Sigmoid colon (tissue), 7 donors: ENCODE data around the gene KAZN. TPM values are rescaled to one million over a fixed set of nuclear protein-coding genes. Genes with fewer than 3 reads are reported as not detected.

Experiments used
- DNase-seq: peaks from one replicate; pipeline ENCODE4 v3.0.0-alpha.2; 2019
- H3K27ac ChIP-seq, 4 donors: fragments of 200-600 bp; sonication (generic); one replicate each; pipeline ENCODE4 v1.5.1; 2016 to 2019; ENCODE audit warnings: mild to moderate bottlenecking in 1 of 4
- H3K27me3 ChIP-seq, 3 donors: fragments of 200-600 bp; sonication (generic); one replicate each; pipeline ENCODE4 v1.5.1; 2019; ENCODE audit warnings: mild to moderate bottlenecking in 1 of 3
- H3K36me3 ChIP-seq, 4 donors: fragments of 200-600 bp; sonication (generic); one replicate each; pipeline ENCODE4 v1.5.1; 2016 to 2019
- H3K4me1 ChIP-seq, 4 donors: fragments of 200-600 bp; sonication (generic); one replicate each; pipeline ENCODE4 v1.5.1; 2017 to 2019
- H3K4me3 ChIP-seq, 4 donors: fragments of 200-600 bp; sonication (generic); one replicate each; pipeline ENCODE4 v1.5.1; 2017 to 2019; ENCODE audit warnings: mild to moderate bottlenecking in 2 of 4, moderate library complexity in 1 of 4
- H3K9me3 ChIP-seq, 4 donors: fragments of 200-600 bp in 3 of 4; sonication (generic) in 3 of 4; one replicate each; pipeline versions ENCODE4 v1.5.1 to v1.6.1; 2013 to 2019
- CTCF ChIP-seq, 4 experiments: fragments of 450-650 bp in 3 of 4; fragments of 200-600 bp in 1 of 4; IDR thresholded peaks; one replicate each; pipeline ENCODE4 v1.5.1; 2016 to 2019; ENCODE audit warnings: antibody characterized with exemption in 4 of 4, mild to moderate bottlenecking in 3 of 4, moderate library complexity in 2 of 4
- EP300 ChIP-seq, 4 donors: sonication (generic); formaldehyde crosslinking; IDR thresholded peaks; one replicate each; pipeline ENCODE4 v1.6.1; 2017; ENCODE audit warnings: antibody characterized with exemption in 4 of 4
- POLR2A ChIP-seq, 2 donors: fragments of 450-650 bp; IDR thresholded peaks; one replicate each; pipeline ENCODE4 v1.6.1; 2016; ENCODE audit warnings: antibody characterized with exemption in 2 of 2, mild to moderate bottlenecking in 2 of 2, moderate library complexity in 2 of 2
- POLR2AphosphoS5 ChIP-seq, 4 donors: sonication (generic); formaldehyde crosslinking; IDR thresholded peaks; one replicate each; pipeline ENCODE4 v1.6.1; 2017; ENCODE audit warnings: antibody characterized with exemption in 4 of 4
- WGBS, 2 donors: extraction: QIAGEN DNeasy Blood & Tissue Kit; methylation state at CpG; one replicate each; pipeline ENCODE4 v1.1.7; 2013; 5-methylcytosine and 5-hydroxymethylcytosine counted together
- intact Hi-C: fragments of 100-400 bp; cut with DNase I; formaldehyde crosslinking; loops from one replicate; pipeline ENCODE4 v1.15.1; 2023
- polyA plus RNA-seq, 3 donors: library from polyadenylated mRNA; stranded (reverse); fragments of 200-250 nt; gene quantifications; one replicate each; pipeline ENCODE4 v1.2.3, GENCODE V29; 2013
- total RNA-seq, 4 donors: library from RNA; depleted of rRNA; stranded (reverse); fragments of >200 nt; gene quantifications; one replicate each; pipeline ENCODE4 v1.1.0, GENCODE V29; 2016
- donor health status: healthy with polysubstance abuse.
- donor health status: Bipolar disorder and iron deficiency.
- donor health status: healthy.

Gene KAZN
- total and polyA plus RNA-seq, 7 donors = 2.5 to 11.4 (median 5.6) TPM

GRCh38 chr1:14848625-14849024 lies 250.1 kb downstream of the KAZN start:
- Histone ChIP-seq H3K27ac (no peak overlapping the region), H3K4me3 (no peak overlapping the region), H3K27me3 (peaks cover 0 to 6% (median 0%) of the 10 kb centered on the region in 3 donors), H3K4me1 (no peaks in the 10 kb centered on the region), H3K9me3 (no peaks in the 10 kb centered on the region), H3K36me3 (no peaks in the 10 kb centered on the region)
- TF ChIP-seq CTCF (IDR thresholded peaks at IDR 0.05) (no peak), POLR2AphosphoS5 (IDR thresholded peaks at IDR 0.05) (no peak), POLR2A (IDR thresholded peaks at IDR 0.05) (no peak)
- 83 to 88% methylated on average over 17 of the region's 17 CpGs for WGBS, 2 donors
- DNase-seq = no peak
- intact Hi-C loops = no loop called here

- Histone ChIP-seq H3K27ac (no peak overlapping the region), H3K27me3 (peaks cover 0 to 6% (median 0%) of the 10 kb centered on the region in 3 donors), H3K4me1 (no peaks in the 10 kb centered on the region), H3K4me3 (no peak overlapping the region), H3K9me3 (no peaks in the 10 kb centered on the region), H3K36me3 (no peaks in the 10 kb centered on the region)
- TF ChIP-seq POLR2A (IDR thresholded peaks at IDR 0.05) = no peak
- TF ChIP-seq CTCF (IDR thresholded peaks at IDR 0.05) = no peak
- no peak for TF ChIP-seq POLR2AphosphoS5 (IDR thresholded peaks at IDR 0.05)
- TF ChIP-seq EP300 (IDR thresholded peaks at IDR 0.05) = no peak
- no peak for DNase-seq
- 86 to 87% methylated on average over 8 of the region's 8 CpGs for WGBS, 2 donors
- intact Hi-C loops = no loop called here
Observed at GRCh38 chr1:14849038-14849437, 250.6 kb downstream of the KAZN start.

- no peaks in the 10 kb centered on the region for H3K9me3 ChIP-seq
- peaks cover 0 to 6% (median 0%) of the 10 kb centered on the region in 3 donors for H3K27me3 ChIP-seq
- no peaks in the 10 kb centered on the region for H3K36me3 ChIP-seq
- intact Hi-C loops = no loop called here
- no peak for DNase-seq
- H3K4me3 ChIP-seq = no peak overlapping the region
- H3K27ac ChIP-seq = no peak overlapping the region
- no peaks in the 10 kb centered on the region for H3K4me1 ChIP-seq
- TF ChIP-seq CTCF (IDR thresholded peaks at IDR 0.05) (no peak), EP300 (IDR thresholded peaks at IDR 0.05) (no peak), POLR2AphosphoS5 (IDR thresholded peaks at IDR 0.05) (no peak), POLR2A (IDR thresholded peaks at IDR 0.05) (no peak)
- WGBS, 2 donors = 67 to 74% methylated on average over 5 of the region's 5 CpGs
Observed at GRCh38 chr1:14850563-14850962, 252.1 kb downstream of the KAZN start.

GRCh38 chr1:14851760-14852159 lies 253.3 kb downstream of the KAZN start:
- WGBS, 2 donors = 85 to 90% methylated on average over 9 of the region's 9 CpGs
- no peaks in the 10 kb centered on the region for H3K36me3 ChIP-seq
- TF ChIP-seq EP300 (IDR thresholded peaks at IDR 0.05) (no peak), CTCF (IDR thresholded peaks at IDR 0.05) (no peak), POLR2AphosphoS5 (IDR thresholded peaks at IDR 0.05) (no peak), POLR2A (IDR thresholded peaks at IDR 0.05) (no peak)
- intact Hi-C loops = no loop called here
- H3K4me3 ChIP-seq = no peak overlapping the region
- H3K27me3 ChIP-seq = peaks cover 0 to 6% (median 0%) of the 10 kb centered on the region in 3 donors
- no peak for DNase-seq
- no peak overlapping the region for H3K27ac ChIP-seq
- H3K4me1 ChIP-seq = no peaks in the 10 kb centered on the region
- no peaks in the 10 kb centered on the region for H3K9me3 ChIP-seq

GRCh38 chr1:14852291-14852690 lies 253.8 kb downstream of the KAZN start:
- H3K27ac ChIP-seq = no peak overlapping the region
- intact Hi-C loops = no loop called here
- H3K36me3 ChIP-seq = no peaks in the 10 kb centered on the region
- no peaks in the 10 kb centered on the region for H3K9me3 ChIP-seq
- no peaks in the 10 kb centered on the region for H3K4me1 ChIP-seq
- H3K4me3 ChIP-seq = no peak overlapping the region
- TF ChIP-seq CTCF (IDR thresholded peaks at IDR 0.05) = no peak
- no peak for TF ChIP-seq POLR2AphosphoS5 (IDR thresholded peaks at IDR 0.05)
- TF ChIP-seq POLR2A (IDR thresholded peaks at IDR 0.05) = no peak
- TF ChIP-seq EP300 (IDR thresholded peaks at IDR 0.05) = no peak
- WGBS, 2 donors = 88 to 93% methylated on average over 9 of the region's 9 CpGs
- no peak for DNase-seq
- peaks cover 0 to 6% (median 0%) of the 10 kb centered on the region in 3 donors for H3K27me3 ChIP-seq
